K562 (cell line): ENCODE measurements around the gene SUPT3H. TPM values are rescaled to one million over a fixed set of nuclear protein-coding genes. Genes with fewer than 3 reads are reported as not detected.

Experiments
- ATAC-seq: fragments of 200-7000 bp; cut with Tn5 transposase; 3 replicates; pipeline ENCODE4 v1.9.1; 2020; ENCODE audit warnings: moderate library complexity
- BruUV-seq: library from RNA; stranded (reverse); fragments of 400-500 nt; replicated peaks from 2 replicates; lab custom pipeline; 2021; lab: Mats Ljungman, UMichigan
- CTCF ChIA-PET: fragments of 300-600 bp; formaldehyde crosslinking; extraction: SDS; loops from one replicate; lab custom pipeline; 2021; ENCODE audit warnings: low intra/inter-chr PET ratio; lab: Yijun Ruan, JAX
- POLR2A ChIA-PET: fragments of 300-600, 350-650 bp; sonication (Branson Sonifier 250); formaldehyde crosslinking; extraction: SDS; loops from one replicate; lab custom pipeline; 2021; ENCODE audit warnings: antibody characterized with exemption, inconsistent platforms; lab: Yijun Ruan, JAX
- DNase-seq, 4 experiments: peaks; one replicate each; pipeline versions ENCODE4 v3.0.0 to v3.0.0-alpha.2; 2011 to 2018; ENCODE audit warnings: low spot score in 3 of 4, mixed read lengths in 3 of 4; ENCODE audit errors: extremely low read depth in 1 of 4
- FAIRE-seq: peaks from 2 replicates; lab custom pipeline; 2011; peaks lifted over from hg19 to GRCh38; lab: Jason Lieb, UNC
- H2AFZ ChIP-seq: 2 replicates; pipeline ENCODE4 v1.6.0; 2011; ENCODE audit warnings: low read depth, low read length, control low read depth, inconsistent platforms
- H3K27ac ChIP-seq: fragments of 200-600 bp; 3 replicates; pipeline ENCODE4 v1.8.0; 2011; ENCODE audit warnings: low read depth, mild to moderate bottlenecking, control low read depth, inconsistent platforms, low read length, moderate library complexity, mixed read lengths; ENCODE audit errors: extremely low read depth
- H3K27me3 ChIP-seq, 2 experiments: fragments of 300-600 bp in 1 of 2; 2 replicates in 1 of 2; 3 replicates in 1 of 2; pipeline versions ENCODE4 v1.6.0 to v1.8.0; 2011; ENCODE audit warnings: inconsistent platforms in 2 of 2, low read length in 2 of 2, mild to moderate bottlenecking in 1 of 2, mixed read lengths in 1 of 2, moderate library complexity in 1 of 2; ENCODE audit not compliant: control insufficient read depth in 2 of 2, insufficient read depth in 2 of 2
- H3K36me3 ChIP-seq: fragments of 300-600 bp; 3 replicates; pipeline ENCODE4 v1.8.0; 2011; ENCODE audit warnings: mild to moderate bottlenecking, low read length, inconsistent platforms; ENCODE audit not compliant: control insufficient read depth, insufficient read depth
- H3K4me1 ChIP-seq, 2 experiments: fragments of 200-600 bp in 1 of 2; replicated peaks in 1 of 2; 2 replicates in 1 of 2; 3 replicates in 1 of 2; pipeline versions ENCODE4 v1.5.1 to v1.8.0; 2011; ENCODE audit warnings: inconsistent platforms in 2 of 2, low read length in 2 of 2, mild to moderate bottlenecking in 1 of 2, mixed read lengths in 1 of 2, moderate library complexity in 1 of 2; ENCODE audit not compliant: control insufficient read depth in 2 of 2, insufficient read depth in 2 of 2
- H3K4me2 ChIP-seq: 2 replicates; pipeline ENCODE4 v1.6.1; 2011; ENCODE audit warnings: low read length, control low read depth, inconsistent platforms, mixed read lengths; ENCODE audit not compliant: insufficient read depth
- H3K4me3 ChIP-seq: fragments of 200-600 bp; sonication (generic), shearing (Covaris generic); 2 replicates; pipeline ENCODE4 v1.5.1; 2016; ENCODE audit warnings: control low read depth, inconsistent platforms
- H3K79me2 ChIP-seq: fragments of 200-600 bp; 3 replicates; pipeline ENCODE4 v1.8.0; 2011; ENCODE audit warnings: low read length, inconsistent platforms; ENCODE audit not compliant: control insufficient read depth, insufficient read depth
- H3K9ac ChIP-seq, 2 experiments: 2 replicates each; pipeline versions ENCODE4 v1.6.0 to v1.6.1; 2011; ENCODE audit warnings: low read depth in 2 of 2, low read length in 2 of 2, control low read depth in 1 of 2, inconsistent platforms in 1 of 2, mild to moderate bottlenecking in 1 of 2, mixed read lengths in 1 of 2; ENCODE audit not compliant: insufficient read depth in 1 of 2
- H3K9me1 ChIP-seq: one replicate; pipeline ENCODE4 v1.6.0; 2011; ENCODE audit warnings: inconsistent platforms, mild to moderate bottlenecking, low read length, moderate library complexity; ENCODE audit not compliant: control insufficient read depth, insufficient read depth
- H3K9me3 ChIP-seq: replicated peaks from 2 replicates; pipeline ENCODE4 v1.5.1; 2011; ENCODE audit warnings: low read depth, low read length, inconsistent platforms; ENCODE audit not compliant: control insufficient read depth, insufficient read depth
- H4K20me1 ChIP-seq: replicated peaks from 2 replicates; pipeline ENCODE4 v1.6.1; 2011; ENCODE audit warnings: low read length, inconsistent platforms, mixed read lengths; ENCODE audit not compliant: control insufficient read depth, insufficient read depth
- DMBX1 ChIP-seq: fragments of 250-450 bp; sonication (Bioruptor Pico); IDR thresholded peaks from 2 replicates; pipeline ENCODE4 v1.8.0; 2022; ENCODE audit warnings: inconsistent platforms, mild to moderate bottlenecking, moderate library complexity, borderline replicate concordance
- DNMT1 ChIP-seq: fragments of 450-650 bp; IDR thresholded peaks from 2 replicates; pipeline ENCODE4 v1.6.1; 2016; ENCODE audit warnings: antibody characterized with exemption, mild to moderate bottlenecking
- GABPA ChIP-seq: fragments of 200-800 bp; sonication (Bioruptor generic); conservative IDR thresholded peaks from 2 replicates; pipeline ENCODE4 v1.6.1; 2016; ENCODE audit warnings: low read depth, missing genetic modification characterization, missing compliant biosample characterization
- KAT7 ChIP-seq: sonication (generic); formaldehyde crosslinking; IDR thresholded peaks from 2 replicates; pipeline ENCODE4 v1.8.0; 2022; ENCODE audit warnings: missing genetic modification reagents, mild to moderate bottlenecking, borderline replicate concordance
- NFATC3 ChIP-seq: fragments of 450-650 bp; IDR thresholded peaks from 2 replicates; pipeline ENCODE4 v1.6.1; 2017; ENCODE audit warnings: mild to moderate bottlenecking
- PTRF ChIP-seq: fragments of 450-650 bp; IDR thresholded peaks from 2 replicates; pipeline ENCODE4 v1.6.1; 2016; ENCODE audit warnings: mild to moderate bottlenecking, missing genetic modification characterization, missing compliant biosample characterization
- SP1 ChIP-seq: sonication (generic); formaldehyde crosslinking; IDR thresholded peaks from 2 replicates; pipeline ENCODE4 v1.8.1; 2022; ENCODE audit warnings: mild to moderate bottlenecking, missing genetic modification reagents
- THRAP3 ChIP-seq: fragments of 450-650 bp; IDR thresholded peaks from 2 replicates; pipeline ENCODE4 v1.6.1; 2016; ENCODE audit warnings: mild to moderate bottlenecking, inconsistent platforms, borderline replicate concordance
- ZNF239 ChIP-seq: fragments of 250-450 bp; sonication (Bioruptor Pico); IDR thresholded peaks from 2 replicates; pipeline ENCODE4 v1.4.0; 2020; ENCODE audit warnings: mild to moderate bottlenecking
- WGBS: fragments of 100-300 bp; shearing (Covaris generic); methylation state at CpG from one replicate; pipeline ENCODE4 v1.1.6; 2016; ENCODE audit warnings: low coverage, mixed read lengths; ENCODE audit not compliant: insufficient coverage; ENCODE audit errors: missing lambda C conversion rate; 5-methylcytosine and 5-hydroxymethylcytosine counted together
- in situ Hi-C: fragments of 300-500 bp; cut with MboI; formaldehyde crosslinking; loops from 4 replicates; pipeline ENCODE4 v1.15.0; 2018; ENCODE audit warnings: inconsistent platforms, mixed read lengths
- intact Hi-C: fragments of 100-400 bp; cut with micrococcal nuclease; formaldehyde crosslinking; loops from 2 replicates; pipeline ENCODE4 v1.14.2; 2022
- polyA plus RNA-seq, 8 experiments: library from polyadenylated mRNA; depleted of rRNA in 4 of 8; stranded (reverse) in 5 of 8; unstranded in 3 of 8; fragments of >200 nt; fragmentation: Nextera tagmentation in 2 of 8; fragmentation: Illumina TruSeq in 1 of 8; extraction: Ambion mirVana in 2 of 8; extraction: Trizol in 1 of 8; gene quantifications; 2 replicates each; pipeline versions ENCODE4 v1.2.1 to v1.2.3, GENCODE V29; 2011 to 2014; ENCODE audit warnings: inconsistent platforms in 1 of 8, missing spikeins in 1 of 8
- total RNA-seq, 7 experiments: library from RNA; depleted of rRNA in 6 of 7; stranded (reverse); fragments of >200 nt in 6 of 7; fragmentation: Illumina TruSeq in 2 of 7; extraction: Trizol in 2 of 7; gene quantifications; 2 replicates each; pipeline versions ENCODE4 v1.2.1 to v1.2.3, GENCODE V29; 2011 to 2021; ENCODE audit warnings: low replicate concordance in 1 of 7

Gene SUPT3H
- total and polyA plus RNA-seq, 9 of the 15 experiments (the other 6 are each of a cell fraction or from before 2014, with no cell fraction given), result 7.2 to 16.3 (median 11.9) TPM

DNA sequence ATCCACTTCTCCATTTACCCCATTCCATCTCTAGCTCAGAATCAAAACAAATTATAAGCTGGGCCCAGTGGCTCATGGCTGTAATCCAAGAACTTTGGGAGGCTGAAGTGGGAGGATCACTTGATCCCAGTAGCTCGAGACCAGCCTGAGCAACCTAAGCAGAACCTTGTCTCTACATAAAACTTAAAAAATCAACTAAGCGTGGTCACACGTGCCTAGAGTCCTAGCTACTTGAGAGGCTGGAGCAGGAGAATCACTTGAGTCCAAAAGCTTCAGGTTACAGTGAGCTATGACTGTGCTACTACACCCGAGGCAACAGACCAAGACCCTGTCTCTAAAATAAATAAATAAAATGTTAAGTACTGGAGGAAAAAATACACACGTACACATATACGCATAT, 124.3 kb downstream of the SUPT3H start:
- no peaks in the 10 kb centered on the region for H3K79me2 ChIP-seq
- H3K4me1 ChIP-seq, result no peaks in the 10 kb centered on the region
- no peak overlapping the region for H3K4me2 ChIP-seq
- no TSS peak for BruUV-seq
- H3K36me3 ChIP-seq, result no peaks in the 10 kb centered on the region
- no peak overlapping the region for H3K27ac ChIP-seq
- DNase-seq (no peak), FAIRE-seq (no peak), ATAC-seq (no peak)
- 63% methylated on average over 6 of the region's 6 CpGs for WGBS
- intact Hi-C loops (no loop called here), in situ Hi-C loops (no loop called here)
- no peak overlapping the region for H2AFZ ChIP-seq
- H3K4me3 ChIP-seq, result no peak overlapping the region
- no peaks in the 10 kb centered on the region for H4K20me1 ChIP-seq
- ChIA-PET CTCF (no interaction called here), POLR2A (interaction anchor here (0.6 to 1.7 kb wide), 2 partner anchors 9 to 48 kb away, joined by 3 to 4 read pairs; no protein-coding TSS in a partner anchor)
- no peak for TF ChIP-seq PTRF (tag)
- TF ChIP-seq THRAP3, result no peak
- TF ChIP-seq SP1 (CRISPR knock-in tag), result no peak
- no peak for TF ChIP-seq DNMT1
- TF ChIP-seq KAT7 (CRISPR knock-in tag), result no peak
- no peak for TF ChIP-seq ZNF239 (CRISPR knock-in tag)
- TF ChIP-seq NFATC3, result no peak
- TF ChIP-seq GABPA (tag), result no peak
- TF ChIP-seq DMBX1 (CRISPR knock-in tag), result no peak
- H3K9me1 ChIP-seq, result no peaks in the 10 kb centered on the region
- no peaks in the 10 kb centered on the region; the same call in 1 of the 2 replicates for H3K9me3 ChIP-seq
- H3K9ac ChIP-seq, result no peak overlapping the region
- H3K27me3 ChIP-seq, result no peaks in the 10 kb centered on the region
